HG02642 (cell line): ENCODE measurements around the gene CLDN7.

Experiments
- ATAC-seq: cut with Tn5 transposase; IDR thresholded peaks from one replicate; pipeline ENCODE4 v1.9.1; 2021; ENCODE audit warnings: mild to moderate bottlenecking; ENCODE audit not compliant: unreplicated experiment, poor library complexity

CLDN7 gene, protein sequence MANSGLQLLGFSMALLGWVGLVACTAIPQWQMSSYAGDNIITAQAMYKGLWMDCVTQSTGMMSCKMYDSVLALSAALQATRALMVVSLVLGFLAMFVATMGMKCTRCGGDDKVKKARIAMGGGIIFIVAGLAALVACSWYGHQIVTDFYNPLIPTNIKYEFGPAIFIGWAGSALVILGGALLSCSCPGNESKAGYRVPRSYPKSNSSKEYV

DNA sequence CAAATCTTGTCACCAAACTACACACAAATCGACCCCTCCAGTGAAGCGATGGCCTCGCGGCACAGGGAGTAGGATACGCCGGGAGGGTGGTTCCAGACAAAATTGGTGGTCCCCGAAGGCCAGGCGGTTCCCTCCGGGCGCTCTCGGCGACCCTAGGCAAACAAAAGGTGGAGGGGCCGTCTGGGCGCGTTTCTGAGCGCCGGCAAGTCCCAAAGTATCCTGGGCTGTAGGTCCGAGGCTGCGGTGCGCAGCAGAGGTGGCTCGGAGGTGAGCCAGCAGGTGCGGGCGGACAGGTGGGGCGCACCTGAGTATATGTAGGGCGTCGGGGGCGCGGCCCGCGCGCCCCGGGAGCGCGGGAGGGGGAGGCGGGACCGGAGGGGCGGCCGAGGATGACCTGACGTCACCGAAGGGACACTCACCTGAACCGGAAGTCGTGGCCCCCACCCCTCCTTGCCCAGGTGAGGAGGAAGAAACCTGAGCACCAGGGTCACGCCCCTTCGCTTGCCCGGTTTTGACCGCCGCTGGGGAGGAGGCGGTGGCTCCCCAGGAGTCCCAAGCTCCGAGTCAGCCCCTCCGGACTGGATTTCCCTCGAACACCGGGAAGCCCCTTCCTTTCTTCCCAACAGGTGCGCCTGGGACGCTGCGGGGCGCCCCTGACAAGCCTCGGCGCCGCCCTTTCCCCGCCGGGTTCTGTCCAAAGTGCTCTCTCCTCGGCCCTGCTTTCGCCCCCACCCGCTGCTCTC is at the start of gene CLDN7:
Gene CLDN7, minus strand, starts transcription at position 287 of the 743 bp plus-strand sequence. CDS start 435 bp downstream, outside the sequence.
- ATAC-seq, result no peak

DNA sequence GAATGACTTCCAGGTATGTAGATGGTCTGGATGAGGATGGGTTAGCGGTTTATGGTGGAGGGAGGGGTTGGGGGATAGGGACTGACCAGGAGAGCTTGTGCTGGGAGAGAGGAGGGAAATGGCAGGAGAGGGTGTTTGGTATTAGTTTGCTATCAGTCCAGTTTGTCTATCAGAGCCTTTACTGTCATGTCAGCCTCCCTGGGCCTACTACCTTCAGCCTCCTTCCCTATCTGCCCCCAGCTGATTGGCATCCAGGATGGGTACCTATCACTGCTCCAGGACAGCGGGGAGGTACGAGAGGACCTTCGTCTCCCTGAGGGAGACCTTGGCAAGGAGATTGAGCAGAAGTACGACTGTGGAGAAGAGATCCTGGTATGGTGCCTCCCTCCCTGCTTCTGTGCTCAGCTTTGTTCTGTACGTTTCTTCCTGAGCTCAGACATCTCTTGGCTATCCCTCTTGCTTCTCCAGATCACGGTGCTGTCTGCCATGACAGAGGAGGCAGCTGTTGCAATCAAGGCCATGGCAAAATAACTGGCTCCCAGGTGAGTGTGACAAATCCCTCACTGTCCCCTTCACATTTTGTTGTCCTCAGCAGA is 48.9 kb upstream of the CLDN7 start:
- ATAC-seq, result no peak

DNA sequence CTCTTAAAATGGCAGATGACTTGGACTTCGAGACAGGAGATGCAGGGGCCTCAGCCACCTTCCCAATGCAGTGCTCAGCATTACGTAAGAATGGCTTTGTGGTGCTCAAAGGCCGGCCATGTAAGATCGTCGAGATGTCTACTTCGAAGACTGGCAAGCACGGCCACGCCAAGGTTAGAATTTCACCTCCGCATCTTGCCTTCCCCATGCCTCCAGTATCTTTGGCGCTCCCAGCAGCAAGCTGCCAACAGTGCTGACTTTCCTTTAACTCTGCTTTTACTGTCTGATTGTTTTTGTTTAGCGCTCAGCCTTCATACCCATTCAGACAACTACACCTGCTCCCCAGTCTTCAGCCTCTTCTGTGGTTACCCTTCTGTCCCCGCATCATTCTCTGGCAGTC is 47.4 kb upstream of the CLDN7 start:
- no peak for ATAC-seq

DNA sequence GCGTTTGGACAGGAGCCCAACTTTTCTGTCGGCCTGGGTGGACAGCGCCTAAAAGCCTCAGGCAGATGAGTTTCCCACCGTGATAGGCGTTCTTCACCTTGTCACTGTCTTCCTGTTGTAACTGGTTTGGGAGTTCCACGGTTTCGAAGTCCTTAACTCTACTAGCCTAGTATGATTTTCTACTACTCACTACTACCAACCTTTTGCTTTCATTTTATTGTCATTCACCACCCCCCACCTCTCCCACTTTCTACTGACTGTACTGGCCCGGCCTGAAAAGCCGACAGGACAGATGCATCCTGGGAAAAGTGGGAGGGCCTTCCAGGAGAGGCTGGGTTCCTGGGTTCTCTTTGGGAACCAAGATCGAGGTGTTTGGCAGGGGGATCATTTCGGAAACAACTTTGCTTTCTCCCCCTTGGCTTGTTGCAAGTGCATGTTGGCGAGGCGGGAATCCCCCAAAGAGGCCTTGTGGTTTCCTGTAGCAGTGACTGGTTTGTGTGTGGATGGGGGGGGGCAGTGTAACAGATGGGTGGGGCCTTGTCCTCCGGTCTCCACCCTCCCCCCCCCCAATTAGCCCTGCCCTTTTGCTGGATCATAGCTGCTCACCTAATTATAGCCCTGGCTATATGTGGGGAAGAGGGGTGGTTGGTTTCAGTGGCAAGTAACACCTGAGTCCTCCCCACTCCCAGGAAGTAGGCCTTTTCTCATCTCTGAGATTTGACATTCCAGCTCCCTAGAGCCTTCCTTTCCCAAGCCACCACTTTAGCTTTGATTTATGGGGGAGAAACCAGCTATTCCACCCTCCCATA is 46.6 kb upstream of the CLDN7 start:
- peak; percentile 17 for ATAC-seq

DNA sequence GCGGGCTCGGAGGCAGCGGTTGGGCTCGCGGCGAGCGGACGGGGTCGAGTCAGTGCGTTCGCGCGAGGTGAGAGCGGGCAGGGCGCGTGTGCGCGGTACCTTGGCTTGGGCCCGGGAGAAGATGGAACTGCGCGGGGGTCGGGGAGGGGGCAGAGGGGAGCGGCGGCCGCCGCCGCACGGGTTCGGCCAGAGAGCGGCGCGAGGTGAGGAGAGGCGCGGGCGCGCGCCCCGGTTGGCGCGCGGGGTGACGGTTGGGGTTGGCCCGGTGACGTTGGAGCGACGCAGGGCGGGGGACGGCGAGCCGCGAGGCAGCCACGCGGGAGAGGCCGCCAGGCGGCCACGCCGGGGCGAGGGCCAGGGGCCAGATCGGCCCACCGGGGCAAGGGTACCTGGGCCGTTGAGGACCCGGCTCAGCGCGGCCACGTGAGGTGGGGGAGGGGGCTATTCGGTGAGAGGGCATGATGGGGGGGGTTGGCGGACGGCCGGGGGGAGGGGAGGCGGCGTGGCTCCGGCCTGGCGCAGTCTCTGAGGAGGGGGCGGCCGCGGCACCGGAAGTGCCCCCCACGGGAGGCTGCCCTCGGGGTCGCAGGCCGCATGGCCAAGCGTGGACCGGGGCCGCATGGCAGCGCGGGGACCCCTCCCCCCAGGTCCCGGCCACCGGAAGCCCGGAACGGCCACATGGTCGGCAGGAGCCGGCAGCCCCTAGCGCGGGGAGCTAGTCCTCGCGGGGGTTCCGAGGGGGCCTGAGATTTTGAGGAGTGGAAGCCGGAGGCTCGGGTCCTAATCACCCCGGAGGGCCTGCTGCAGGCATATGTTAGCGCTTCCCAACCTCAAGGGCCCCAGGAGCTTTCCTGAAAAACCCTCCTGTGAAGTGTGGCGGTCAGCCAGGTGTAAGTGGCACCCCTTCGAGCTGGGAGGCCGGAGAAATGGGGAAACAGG is 45.7 kb upstream of the CLDN7 start:
- peak; percentile 14 for ATAC-seq

DNA sequence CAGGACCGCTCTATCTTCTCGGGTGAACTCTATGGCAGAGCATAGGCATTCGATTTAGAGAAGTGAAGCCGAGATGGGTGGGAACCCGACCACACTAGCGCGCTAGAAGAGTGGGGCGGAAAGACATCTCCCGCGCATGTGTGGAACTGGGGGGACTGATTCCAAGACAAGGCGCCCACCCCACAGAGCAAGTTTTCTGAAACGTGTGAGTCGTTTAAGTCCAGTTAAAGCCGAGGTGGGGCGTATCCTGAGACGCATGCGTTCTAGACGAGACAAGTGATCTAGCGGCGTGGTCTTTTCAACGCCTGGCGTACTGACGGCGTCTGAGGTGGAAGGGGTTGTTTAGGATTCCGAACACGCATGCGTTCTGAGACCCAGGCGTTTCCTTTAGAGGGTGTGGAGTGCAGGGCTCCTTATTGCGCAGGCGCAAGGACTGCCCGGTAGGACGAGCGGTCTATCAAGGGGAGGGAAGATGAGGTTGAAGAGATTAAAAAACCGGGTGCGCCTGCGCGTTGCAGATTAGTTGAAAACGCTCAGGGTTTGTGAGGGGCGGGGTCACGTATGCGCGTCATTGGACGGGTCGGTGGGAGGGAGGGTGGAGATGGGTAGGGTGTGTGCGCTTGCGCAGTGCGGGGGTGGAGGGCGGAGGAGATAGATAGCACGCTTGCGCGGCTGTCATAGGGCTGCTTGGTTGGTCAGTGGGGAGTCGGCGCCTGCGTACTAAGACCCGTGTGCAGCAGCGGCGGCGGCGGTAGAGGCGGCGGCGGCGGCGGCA is 44.8 kb upstream of the CLDN7 start, which contains the start of gene EIF5A:
Gene EIF5A, plus strand, starts transcription at position 718 of the 775 bp plus-strand sequence. CDS start 2,008 bp downstream, outside the sequence.
- peak; percentile 74 for ATAC-seq

DNA sequence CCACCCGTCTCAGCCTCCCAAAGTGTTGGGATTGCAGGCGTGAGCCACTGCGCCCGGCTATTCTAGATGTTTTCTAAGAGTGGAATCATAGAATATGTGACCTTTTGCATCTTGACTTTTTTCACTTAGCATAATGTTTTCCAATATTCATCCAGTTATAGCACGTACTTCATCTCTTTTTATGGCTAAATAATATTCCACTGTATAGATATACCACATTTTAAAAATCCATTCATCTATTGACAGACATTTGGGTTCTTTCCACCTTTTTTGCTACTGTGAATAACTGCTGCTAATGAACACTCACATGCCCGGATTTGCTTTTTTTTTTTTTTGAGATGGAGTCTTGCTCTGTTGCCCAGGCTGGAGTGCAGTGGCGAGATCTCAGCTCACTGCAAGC is 41.9 kb upstream of the CLDN7 start:
- no peak for ATAC-seq

DNA sequence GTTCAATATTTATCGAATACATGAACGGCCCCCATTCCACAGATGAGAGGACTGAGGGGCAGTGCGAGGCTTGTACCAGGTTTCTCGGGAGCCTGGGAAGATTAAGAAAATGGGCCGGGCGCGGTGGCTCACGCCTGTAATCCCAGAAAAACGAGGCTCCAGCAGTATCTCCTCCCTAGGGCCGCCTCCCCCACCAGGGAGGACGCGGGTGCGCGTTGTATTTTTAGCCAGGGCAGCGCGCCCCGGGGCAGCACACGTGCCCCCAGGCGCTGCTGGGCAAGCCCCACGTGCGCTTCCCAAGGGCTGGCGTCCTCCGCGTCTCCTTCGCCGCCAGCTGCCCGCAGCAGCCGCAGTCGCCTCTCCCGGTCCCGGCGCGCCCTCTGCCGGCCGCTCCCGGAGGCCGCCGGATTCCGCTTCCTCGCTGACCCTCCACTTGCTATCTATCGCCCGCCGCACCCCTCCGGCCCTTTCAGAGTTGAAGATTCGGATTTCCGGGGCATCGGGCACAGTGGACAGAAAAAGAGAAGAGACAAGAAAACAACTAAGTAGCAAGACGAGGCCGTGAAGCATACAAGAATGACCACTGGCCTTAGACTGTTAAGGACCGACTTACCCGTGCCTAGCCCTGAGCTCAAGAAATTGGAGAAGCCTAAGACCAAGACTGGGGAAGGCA is 34.0 kb upstream of the CLDN7 start:
- ATAC-seq, result no peak

DNA sequence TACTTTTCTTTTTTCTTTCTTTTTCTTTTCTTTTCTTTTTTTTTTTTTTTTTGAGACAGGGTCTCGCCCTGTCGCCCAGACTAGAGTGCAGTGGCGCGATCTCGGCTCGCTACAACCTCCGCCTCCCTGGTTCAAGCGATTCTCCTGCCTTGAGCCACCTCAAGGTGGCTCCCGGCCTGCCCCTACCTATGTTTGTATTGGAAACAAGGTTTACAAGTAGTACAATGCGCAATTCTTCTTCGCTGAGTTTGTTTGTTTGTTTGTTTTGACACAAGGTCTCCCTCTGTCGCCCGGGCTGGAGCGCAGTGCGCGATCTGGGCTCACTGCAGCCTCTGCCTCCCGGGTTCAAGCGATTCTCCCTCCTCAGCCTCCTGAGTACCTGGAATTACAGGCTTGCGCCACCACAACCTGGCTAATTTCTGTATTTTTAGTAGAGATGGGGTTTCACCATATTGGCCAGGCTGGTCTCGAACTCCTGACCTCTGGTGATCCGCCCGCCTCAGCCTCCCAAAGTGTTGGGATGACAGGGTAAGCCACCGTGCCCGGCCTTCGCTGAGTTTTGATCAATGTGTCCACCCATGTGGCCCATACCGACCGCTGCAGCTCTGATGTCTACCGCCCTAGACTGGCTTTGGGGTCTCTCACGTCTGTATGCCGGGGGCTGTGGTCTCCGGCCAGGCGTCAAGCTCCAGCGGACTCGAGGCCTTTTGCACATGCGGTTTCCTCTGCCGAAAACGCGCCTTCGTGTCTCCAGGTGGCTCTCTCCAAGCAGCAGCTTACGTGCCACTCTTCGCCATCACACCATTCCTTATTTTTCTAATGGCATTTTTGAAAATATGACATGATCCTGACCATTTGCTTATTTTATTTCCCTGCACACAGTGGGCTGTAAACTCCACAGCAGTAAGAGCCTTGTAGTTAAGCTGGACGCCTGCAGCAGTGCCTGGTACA is 33.2 kb upstream of the CLDN7 start:
- no peak for ATAC-seq

DNA sequence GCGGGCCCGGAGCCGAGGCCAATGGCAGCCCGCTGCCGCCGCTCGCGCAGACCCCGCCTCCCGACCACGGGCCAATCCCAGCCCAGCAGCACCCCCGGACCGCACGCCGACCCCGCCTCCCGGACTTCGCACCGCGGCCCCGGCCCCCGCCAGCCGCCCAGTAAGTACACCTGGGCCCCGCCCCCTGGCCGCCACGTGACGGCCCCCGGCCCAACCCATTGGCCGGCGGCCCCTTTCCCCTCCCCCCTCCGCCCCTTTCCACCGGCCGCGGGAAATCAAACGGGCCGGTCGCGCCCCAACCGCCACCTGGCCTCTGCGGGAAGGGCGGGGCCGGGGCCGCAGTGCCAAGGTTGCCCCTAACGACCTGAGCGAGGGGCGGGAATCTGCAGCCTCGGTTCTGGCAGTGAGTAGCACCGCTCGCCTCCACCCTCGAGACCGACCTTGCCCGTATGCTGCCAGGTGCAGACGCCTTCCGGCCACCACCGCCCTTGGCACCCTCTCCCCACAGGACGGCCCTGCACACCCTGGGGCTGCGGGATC is 32.4 kb upstream of the CLDN7 start, which contains the start of gene YBX2:
Gene YBX2, minus strand, starts transcription at position 26 of the 540 bp plus-strand sequence. CDS start 139 bp downstream, outside the sequence.
- peak; percentile 59 for ATAC-seq

DNA sequence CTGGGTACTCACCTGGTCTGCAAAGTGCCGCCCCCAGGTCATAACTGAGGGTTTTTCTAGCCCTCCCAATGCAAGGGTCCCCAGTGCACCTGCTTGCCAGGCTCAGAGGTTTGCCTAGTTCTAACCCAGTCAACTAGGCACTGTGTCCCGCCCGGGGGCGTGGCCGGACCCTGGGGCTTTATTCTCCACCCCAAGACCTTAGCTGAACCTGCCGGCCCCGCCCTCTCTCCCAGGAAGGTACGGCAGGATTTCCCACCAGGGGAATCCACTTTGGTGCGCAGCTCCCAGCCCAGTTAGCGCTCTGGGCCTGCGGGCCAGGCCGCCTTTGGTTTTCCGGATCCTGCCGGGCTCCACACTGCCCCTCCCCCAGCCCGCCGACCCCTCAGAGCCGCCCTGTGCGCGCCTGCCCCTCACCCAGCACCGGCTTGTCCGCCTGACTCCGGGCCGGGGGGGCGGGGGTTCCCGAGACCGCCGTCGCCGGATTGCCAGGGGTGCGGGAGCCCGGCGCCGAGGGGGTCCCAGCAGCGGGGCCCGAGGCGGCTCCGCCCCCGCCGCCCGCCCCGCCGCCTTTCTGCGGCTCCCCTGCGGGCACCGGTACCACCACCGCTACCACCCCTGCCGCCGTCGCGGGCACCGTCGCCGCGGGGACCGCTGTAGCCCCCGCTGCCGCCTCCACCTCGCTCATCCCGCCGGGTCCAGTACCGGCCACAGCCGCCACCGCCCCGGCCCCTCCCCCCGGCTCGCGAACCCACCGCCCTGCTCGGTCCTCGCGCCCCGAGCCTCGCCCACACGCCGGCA is 31.7 kb upstream of the CLDN7 start:
- ATAC-seq, result no peak

DNA sequence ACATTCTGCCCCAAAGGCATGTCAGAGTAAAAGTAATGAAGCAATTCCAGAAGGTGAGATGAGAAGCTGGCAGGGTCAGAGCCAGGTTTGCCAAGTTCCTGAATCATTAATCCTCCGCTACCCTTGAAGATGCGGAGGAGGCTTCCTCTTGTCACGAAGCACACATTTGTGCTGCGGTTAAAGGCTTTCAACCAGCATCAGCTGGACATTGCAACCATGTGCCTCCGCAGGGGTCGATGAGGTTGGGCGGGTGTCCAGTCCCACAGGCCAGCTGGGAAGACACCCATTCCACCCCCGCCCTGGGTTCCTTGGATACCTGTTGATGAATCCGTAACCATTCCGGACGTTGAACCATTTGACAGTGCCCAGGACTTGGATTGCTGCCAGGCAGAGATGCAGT is 30.9 kb upstream of the CLDN7 start:
- no peak for ATAC-seq

DNA sequence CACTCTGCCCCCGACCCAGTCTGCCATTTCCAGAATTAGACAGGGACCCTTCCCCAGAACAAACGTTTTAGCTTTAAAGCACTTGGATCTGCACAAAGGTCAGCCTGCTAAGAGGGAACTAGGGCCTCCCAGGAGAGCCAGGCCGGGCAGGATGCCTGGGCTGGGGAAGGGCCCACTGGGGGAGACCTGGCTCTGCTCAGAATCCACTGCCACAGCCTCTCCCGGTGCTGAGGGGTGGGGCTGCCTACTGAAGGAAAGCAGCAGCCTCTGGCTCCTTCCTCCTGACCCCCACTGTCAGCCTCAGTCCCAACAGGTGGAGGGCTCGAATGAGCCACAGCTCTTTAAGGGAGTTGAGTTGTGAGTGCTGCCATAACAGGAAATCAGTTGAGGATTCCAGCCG is 30.5 kb upstream of the CLDN7 start:
- no peak for ATAC-seq

DNA sequence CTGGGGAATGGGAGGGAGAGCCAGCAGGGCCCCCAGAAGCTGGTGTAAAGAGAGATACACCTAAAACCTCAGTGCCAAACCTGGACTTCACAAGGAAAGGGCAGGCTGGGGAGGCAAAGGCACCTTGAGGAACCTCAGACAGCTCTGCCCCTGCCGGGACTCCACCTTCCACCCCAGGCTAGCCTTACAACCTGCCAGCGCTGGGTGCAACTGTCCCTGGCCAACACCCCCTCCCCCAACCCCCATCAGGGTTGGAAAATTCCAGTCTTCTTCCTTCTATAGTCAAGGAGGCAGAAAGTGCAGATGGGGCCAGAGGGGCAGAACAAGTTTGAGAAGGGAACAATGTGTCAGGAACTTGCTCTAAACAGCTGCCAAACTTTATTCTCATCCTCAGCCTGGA is 29.9 kb upstream of the CLDN7 start:
- ATAC-seq, result no peak

DNA sequence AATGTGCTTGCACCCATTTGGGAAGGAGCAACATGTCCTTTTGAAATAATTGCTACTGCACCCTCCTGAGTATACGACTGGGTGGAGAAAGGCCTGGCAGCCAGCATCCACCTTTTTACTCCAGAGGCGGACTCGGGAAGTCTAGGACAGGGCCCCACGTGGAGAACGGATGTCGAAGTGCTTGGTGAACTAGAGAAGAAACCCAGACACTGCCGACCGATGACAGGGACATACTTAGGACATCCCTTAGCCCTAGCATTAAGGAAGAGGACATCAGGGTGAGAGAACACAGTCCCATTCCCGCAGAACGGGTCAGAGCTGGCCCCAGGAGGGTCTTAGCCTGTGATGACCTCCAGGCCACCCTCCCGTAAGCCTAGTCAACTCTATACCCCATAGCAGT is 28.4 kb upstream of the CLDN7 start:
- no peak for ATAC-seq

DNA sequence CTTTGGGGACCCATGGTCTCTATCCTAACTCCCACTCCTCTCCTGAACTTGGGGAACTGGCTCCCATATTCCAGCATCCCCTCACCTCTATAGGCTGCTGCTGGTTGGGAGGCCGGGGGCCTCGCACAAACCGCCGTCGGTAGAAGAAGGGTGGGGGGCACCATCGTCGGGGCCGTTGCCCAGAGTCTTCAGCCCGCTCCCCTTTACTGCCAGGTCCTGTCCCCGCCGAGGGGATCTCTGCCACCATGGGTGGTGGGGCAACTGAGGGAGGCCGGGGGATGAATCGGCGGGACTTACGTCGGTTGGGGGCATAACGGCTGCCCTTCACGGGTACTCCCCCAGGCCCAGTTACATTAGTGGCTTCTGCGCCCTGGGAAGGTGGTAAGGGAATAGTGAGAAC is 27.9 kb upstream of the CLDN7 start:
- no peak for ATAC-seq
